Measurements from ENCODE around the gene UBE3D.
A peak's percentile ranks its signal among the peaks of the same experiment; 100 is the strongest.
"Not testable (repeated sequence)": the region's sequence is repeated elsewhere in the genome, so short reads cannot be mapped to it uniquely, and the experiment has no call there.

The UBE3D gene

GRCh38 chr6:82867946-82868345, 197.7 kb downstream of the UBE3D start:
- DNase-seq: no peak

- DNase-seq: no peak
These were observed 199.2 kb downstream of the UBE3D start for GRCh38 chr6:82866446-82866845.

- DNase-seq: no peak
These were observed 200.2 kb downstream of the UBE3D start for GRCh38 chr6:82865461-82865860.

GRCh38 chr6:82863781-82864180, 201.9 kb downstream of the UBE3D start:
- DNase-seq: no peak

GRCh38 chr6:82862543-82862942, 203.1 kb downstream of the UBE3D start:
- DNase-seq: peak; percentile 73

GRCh38 chr6:82861121-82861520, 204.5 kb downstream of the UBE3D start:
- no peak for DNase-seq

- DNase-seq: not testable (repeated sequence)
These were observed 209.6 kb downstream of the UBE3D start for GRCh38 chr6:82856077-82856476.

GRCh38 chr6:82852904-82853303, 212.7 kb downstream of the UBE3D start:
- not testable (repeated sequence) for DNase-seq

GRCh38 chr6:82843291-82843885, 222.3 kb downstream of the UBE3D start:
- no peak for DNase-seq

GRCh38 chr6:82842721-82843120, 222.9 kb downstream of the UBE3D start:
- DNase-seq: peak; percentile 51
